B cell (primary cell): ENCODE results near the gene TBCD. TPM values are rescaled to one million over a fixed set of nuclear protein-coding genes. Genes with fewer than 3 reads are reported as not detected.

Source experiments
- ATAC-seq: fragments of 200-7000 bp; cut with Tn5 transposase; one replicate; pipeline ENCODE4 v1.10.0; 2021; ENCODE audit warnings: low read depth, mild to moderate bottlenecking, moderate number of reproducible peaks, moderate library complexity
- CTCF ChIA-PET: fragments of 350-600 bp; sonication (Branson Sonifier 250); formaldehyde crosslinking; loops from one replicate; lab custom pipeline; 2021; ENCODE audit warnings: antibody characterized with exemption, inconsistent platforms; lab: Charles Lee
- POLR2A ChIA-PET: fragments of 350-600 bp; sonication (Branson Sonifier 250); formaldehyde crosslinking; loops from one replicate; lab custom pipeline; 2021; ENCODE audit warnings: antibody characterized with exemption; lab: Charles Lee
- DNase-seq: peaks from one replicate; pipeline ENCODE4 v3.0.0; 2013
- H2AFZ ChIP-seq: 2 replicates; pipeline ENCODE4 v1.6.1; 2012; ENCODE audit warnings: mild to moderate bottlenecking, low read depth, low read length; ENCODE audit not compliant: insufficient read depth, poor library complexity, severe bottlenecking
- H3K27ac ChIP-seq, 2 donors: 1 replicate in 1 of 2; 2 replicates in 1 of 2; pipeline ENCODE4 v1.5.1; 2012 to 2013; ENCODE audit warnings: low read length in 2 of 2, mild to moderate bottlenecking in 2 of 2, moderate library complexity in 1 of 2
- H3K27me3 ChIP-seq, 4 experiments: fragments of 200-600 bp in 1 of 4; sonication (generic) in 1 of 4; replicated peaks in 1 of 4; 1 replicate in 2 of 4; 2 replicates in 2 of 4; pipeline versions ENCODE4 v1.6.1 to v1.7.0; 2013 to 2016; ENCODE audit warnings: low read length in 3 of 4, mild to moderate bottlenecking in 2 of 4, mixed read lengths in 1 of 4, moderate library complexity in 1 of 4; ENCODE audit not compliant: insufficient read depth in 4 of 4, control insufficient read depth in 3 of 4; ENCODE audit errors: control extremely low read depth in 1 of 4
- H3K36me3 ChIP-seq, 2 experiments: replicated peaks in 1 of 2; 1 replicate in 1 of 2; 2 replicates in 1 of 2; pipeline versions ENCODE4 v1.6.1 to v1.7.1; 2013; ENCODE audit warnings: low read length in 1 of 2; ENCODE audit not compliant: insufficient read depth in 2 of 2, control insufficient read depth in 1 of 2; ENCODE audit errors: control extremely low read depth in 1 of 2, extremely low read depth in 1 of 2
- H3K4me1 ChIP-seq, 2 donors: fragments of 200-600 bp in 1 of 2; sonication (generic) in 1 of 2; 1 replicate in 1 of 2; 2 replicates in 1 of 2; pipeline versions ENCODE4 v1.5.1 to v1.6.1; 2013 to 2017; ENCODE audit warnings: low read length in 2 of 2; ENCODE audit not compliant: control insufficient read depth in 2 of 2, insufficient read depth in 2 of 2
- H3K4me2 ChIP-seq: replicated peaks from 2 replicates; pipeline ENCODE3; 2012; ENCODE audit warnings: mild to moderate bottlenecking, low read depth, low read length; ENCODE audit not compliant: poor library complexity, severe bottlenecking
- H3K4me3 ChIP-seq, 5 experiments: fragments of 200-600 bp in 1 of 5; sonication (generic) in 1 of 5; 1 replicate in 3 of 5; 2 replicates in 2 of 5; pipeline versions ENCODE4 v1.5.1 to v1.7.0; 2011 to 2016; ENCODE audit warnings: low read length in 4 of 5, mild to moderate bottlenecking in 4 of 5, low read depth in 2 of 5, control low read depth in 1 of 5, moderate library complexity in 1 of 5; ENCODE audit not compliant: insufficient read depth in 1 of 5; ENCODE audit errors: control extremely low read depth in 1 of 5, extremely low read depth in 1 of 5
- H3K79me2 ChIP-seq: fragments of 200-600 bp; sonication (generic); one replicate; pipeline ENCODE4 v1.6.0; 2016; ENCODE audit warnings: low read length; ENCODE audit not compliant: control insufficient read depth, insufficient read depth
- H3K9ac ChIP-seq: fragments of 200-600 bp; sonication (generic); 2 replicates; pipeline ENCODE4 v1.6.1; 2017; ENCODE audit warnings: mild to moderate bottlenecking, low read length, moderate library complexity
- H3K9me3 ChIP-seq, 3 donors: one replicate each; pipeline versions ENCODE4 v1.6.1 to v1.7.1; 2013; ENCODE audit warnings: low read length in 2 of 3; ENCODE audit not compliant: control insufficient read depth in 2 of 3, insufficient read depth in 1 of 3; ENCODE audit errors: control extremely low read depth in 1 of 3
- H4K20me1 ChIP-seq: 2 replicates; pipeline ENCODE4 v1.6.0; 2012; ENCODE audit warnings: mild to moderate bottlenecking, low read length; ENCODE audit not compliant: insufficient read depth, control insufficient read depth, poor library complexity, severe bottlenecking
- H3K27ac Mint-ChIP-seq: one replicate; pipeline ENCODE4 v1.8.0; 2021; ENCODE audit warnings: mixed read lengths
- H3K27me3 Mint-ChIP-seq: one replicate; pipeline ENCODE4 v1.8.0; 2021; ENCODE audit warnings: mixed read lengths
- H3K4me1 Mint-ChIP-seq: one replicate; pipeline ENCODE4 v1.8.0; 2021; ENCODE audit warnings: mixed read lengths
- H3K4me3 Mint-ChIP-seq: one replicate; pipeline ENCODE4 v1.8.0; 2021; ENCODE audit warnings: mixed read lengths
- H3K9me3 Mint-ChIP-seq: one replicate; pipeline ENCODE4 v1.8.0; 2022; ENCODE audit warnings: mixed read lengths; ENCODE audit not compliant: insufficient read depth
- EZH2 ChIP-seq: IDR thresholded peaks from 2 replicates; pipeline ENCODE4 v1.6.1; 2012; ENCODE audit warnings: borderline replicate concordance, low read depth, mild to moderate bottlenecking, moderate library complexity, low read length; ENCODE audit not compliant: insufficient read depth, poor library complexity, severe bottlenecking
- WGBS: methylation state at CpG from one replicate; pipeline ENCODE4 v1.1.5; 2013; ENCODE audit warnings: missing lambda C conversion rate; ENCODE audit not compliant: insufficient coverage; 5-methylcytosine and 5-hydroxymethylcytosine counted together
- intact Hi-C: fragments of 100-400 bp; cut with micrococcal nuclease; formaldehyde crosslinking; loops from one replicate; pipeline ENCODE4 v1.10.0; 2022
- polyA plus RNA-seq: library from polyadenylated mRNA; depleted of rRNA; stranded (reverse); fragments of >200 nt; gene quantifications from 2 replicates; pipeline ENCODE4 v1.2.3, GENCODE V29; 2012
- total RNA-seq, 2 donors: library from RNA; stranded (reverse); fragments of 120-200 nt in 1 of 2; gene quantifications; 1 replicate in 1 of 2; 2 replicates in 1 of 2; pipeline versions ENCODE4 v1.2.3 to v1.2.4, GENCODE V29; 2013 to 2022
- TF ChIP-seq, protein P1 (sequence below): fragments of 200-600 bp; IDR thresholded peaks from one replicate; pipeline ENCODE4 v1.8.0; 2022; ENCODE audit warnings: antibody characterized with exemption, mild to moderate bottlenecking

TBCD gene
- total and polyA plus RNA-seq, 2 donors (not counting 1 experiment from before 2014, with no cell fraction given): 60.8 to 101 TPM

DNA sequence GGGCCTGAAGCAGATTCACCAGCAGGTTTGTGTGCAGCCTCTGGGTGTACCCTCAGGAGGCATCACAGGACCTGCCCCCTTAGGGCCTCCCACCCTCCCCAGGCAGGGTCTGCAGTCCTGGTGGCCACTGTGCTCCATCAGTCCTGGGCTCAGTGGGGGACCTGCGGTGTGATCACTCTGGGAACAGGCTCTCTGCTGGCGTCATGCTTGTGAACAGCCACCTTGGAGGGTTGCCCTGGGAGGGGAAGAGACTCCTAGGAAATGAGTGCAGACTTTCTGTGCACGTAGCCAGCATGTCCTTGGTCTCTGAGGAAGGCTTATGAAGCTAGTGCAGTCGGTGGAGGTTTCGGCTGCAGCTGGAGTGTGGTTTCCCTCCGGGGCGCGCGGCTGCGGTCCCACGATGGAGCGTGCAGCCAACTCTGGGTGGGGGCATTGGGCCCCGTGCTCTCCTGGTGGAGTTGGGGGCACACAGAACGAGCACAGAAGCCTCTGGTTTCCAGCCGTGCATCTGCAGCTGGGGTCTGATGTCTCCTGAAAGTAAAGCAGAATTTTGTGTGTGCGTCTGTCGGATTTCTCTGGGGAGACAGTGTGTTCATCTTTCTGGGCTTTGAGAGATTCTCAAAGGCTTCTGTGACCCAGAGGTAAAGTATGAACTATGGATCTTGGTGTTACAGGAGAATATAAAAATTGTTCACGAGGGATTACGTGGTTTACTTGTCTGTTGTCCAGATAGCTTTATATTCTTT, 156.1 kb downstream of the TBCD start:
- Histone ChIP-seq H3K4me1 (peaks cover 15 to 18% of the 10 kb centered on the region in 2 donors), H3K79me2 (no peaks in the 10 kb centered on the region), H3K36me3 (peaks cover 0 to 7% of the 10 kb centered on the region in 2 experiments), H3K27me3 (no peaks in the 10 kb centered on the region), H3K9me3 (peaks cover 0 to 3% (median 0%) of the 10 kb centered on the region in 3 donors), H3K9ac (no peak overlapping the region), H3K4me2 (no peak overlapping the region), H3K4me3 (no peak overlapping the region), H2AFZ (no peak overlapping the region), H4K20me1 (no peaks in the 10 kb centered on the region), H3K27ac (no peak overlapping the region)
- CTCF ChIA-PET: interaction anchor here (1.8 to 2.0 kb wide), 2 partner anchors 44 to 126 kb away, joined by 8 to 11 read pairs; no protein-coding TSS in a partner anchor
- intact Hi-C loops: no loop called here
- WGBS: 37% methylated on average over 17 of the region's 19 CpGs
- no peaks in the 10 kb centered on the region for H3K27me3 Mint-ChIP-seq
- H3K4me1 Mint-ChIP-seq: peaks cover 14% of the 10 kb centered on the region
- ATAC-seq: no peak
- no peak for DNase-seq
- no peak for TF ChIP-seq EZH2
- TF ChIP-seq, protein P1, sequence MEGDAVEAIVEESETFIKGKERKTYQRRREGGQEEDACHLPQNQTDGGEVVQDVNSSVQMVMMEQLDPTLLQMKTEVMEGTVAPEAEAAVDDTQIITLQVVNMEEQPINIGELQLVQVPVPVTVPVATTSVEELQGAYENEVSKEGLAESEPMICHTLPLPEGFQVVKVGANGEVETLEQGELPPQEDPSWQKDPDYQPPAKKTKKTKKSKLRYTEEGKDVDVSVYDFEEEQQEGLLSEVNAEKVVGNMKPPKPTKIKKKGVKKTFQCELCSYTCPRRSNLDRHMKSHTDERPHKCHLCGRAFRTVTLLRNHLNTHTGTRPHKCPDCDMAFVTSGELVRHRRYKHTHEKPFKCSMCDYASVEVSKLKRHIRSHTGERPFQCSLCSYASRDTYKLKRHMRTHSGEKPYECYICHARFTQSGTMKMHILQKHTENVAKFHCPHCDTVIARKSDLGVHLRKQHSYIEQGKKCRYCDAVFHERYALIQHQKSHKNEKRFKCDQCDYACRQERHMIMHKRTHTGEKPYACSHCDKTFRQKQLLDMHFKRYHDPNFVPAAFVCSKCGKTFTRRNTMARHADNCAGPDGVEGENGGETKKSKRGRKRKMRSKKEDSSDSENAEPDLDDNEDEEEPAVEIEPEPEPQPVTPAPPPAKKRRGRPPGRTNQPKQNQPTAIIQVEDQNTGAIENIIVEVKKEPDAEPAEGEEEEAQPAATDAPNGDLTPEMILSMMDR: no peak
- POLR2A ChIA-PET: no interaction called here
- H3K4me3 Mint-ChIP-seq: no peak overlapping the region
- H3K9me3 Mint-ChIP-seq: no peaks in the 10 kb centered on the region
- no peak overlapping the region for H3K27ac Mint-ChIP-seq

DNA sequence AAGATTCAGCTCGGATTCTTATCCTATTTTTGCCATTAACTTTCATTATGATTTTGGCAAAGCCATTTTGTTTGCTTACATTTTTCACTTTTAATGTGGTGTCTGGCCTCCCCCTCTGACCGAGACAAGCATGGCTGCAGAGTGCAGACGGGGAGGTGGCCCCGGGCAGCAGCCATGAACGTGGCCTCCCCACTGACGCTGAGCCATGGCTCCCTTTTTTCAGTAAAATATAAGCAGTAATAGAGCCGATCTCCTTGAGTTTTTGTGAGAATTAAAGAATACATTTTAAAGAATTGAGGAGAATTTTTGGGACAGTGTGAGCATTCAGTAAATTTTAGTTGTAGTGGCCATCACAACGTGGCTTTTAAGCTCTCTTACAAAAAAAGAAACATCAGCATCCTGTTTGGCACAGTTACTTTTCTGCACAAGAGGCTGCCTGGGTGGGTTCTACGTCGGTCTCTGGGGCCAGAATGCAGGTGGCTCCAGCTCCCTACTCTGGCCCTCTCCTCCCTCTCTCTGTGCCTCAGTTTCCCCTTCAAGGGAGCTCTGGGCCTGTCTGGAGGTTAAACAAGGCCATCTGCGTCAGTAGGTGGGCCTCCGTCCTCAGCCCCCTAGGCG, 156.8 kb downstream of the TBCD start:
- H3K27me3 Mint-ChIP-seq: no peaks in the 10 kb centered on the region
- no peak overlapping the region for H3K4me3 ChIP-seq
- TF ChIP-seq, protein P1: no peak
- TF ChIP-seq EZH2: no peak
- no peak overlapping the region for H3K4me3 Mint-ChIP-seq
- H3K27ac Mint-ChIP-seq: no peak overlapping the region
- H3K4me1 Mint-ChIP-seq: peaks cover 15% of the 10 kb centered on the region
- no peaks in the 10 kb centered on the region for H3K27me3 ChIP-seq
- H2AFZ ChIP-seq: no peak overlapping the region
- H3K9me3 ChIP-seq: peaks cover 0 to 3% (median 0%) of the 10 kb centered on the region in 3 donors
- no peak for ATAC-seq
- no peak overlapping the region for H3K9ac ChIP-seq
- DNase-seq: no peak
- CTCF ChIA-PET: interaction anchor here (1.8 to 2.0 kb wide), 2 partner anchors 45 to 127 kb away, joined by 8 to 11 read pairs; no protein-coding TSS in a partner anchor
- H3K4me2 ChIP-seq: no peak overlapping the region
- peaks cover 15 to 18% of the 10 kb centered on the region in 2 donors for H3K4me1 ChIP-seq
- H3K36me3 ChIP-seq: peaks cover 0 to 7% of the 10 kb centered on the region in 2 experiments
- H3K9me3 Mint-ChIP-seq: no peaks in the 10 kb centered on the region
- no peaks in the 10 kb centered on the region for H4K20me1 ChIP-seq
- intact Hi-C loops: no loop called here
- no peaks in the 10 kb centered on the region for H3K79me2 ChIP-seq
- H3K27ac ChIP-seq: no peak overlapping the region
- POLR2A ChIA-PET: interaction anchor here (0.6 kb wide), 1 partner anchor 38 kb away, joined by 4 read pairs; no protein-coding TSS in a partner anchor
- WGBS: 51% methylated on average over 4 of the region's 13 CpGs
